HL-60 (cell line): ENCODE measurements around the gene DDI1.

Experiments
- POLR2AphosphoS5 ChIP-seq: IDR thresholded peaks from 2 replicates; pipeline ENCODE4 v1.6.1; 2012; ENCODE audit warnings: low read depth
- TF ChIP-seq, protein P1 (sequence below): IDR thresholded peaks from one replicate; pipeline ENCODE4 v1.5.1; 2011; ENCODE audit warnings: low read length, control low read depth, inconsistent platforms; ENCODE audit not compliant: insufficient read depth
- TF ChIP-seq, protein P2 (sequence below): IDR thresholded peaks from 2 replicates; pipeline ENCODE4 v1.6.1; 2012; ENCODE audit warnings: low read depth; ENCODE audit not compliant: insufficient replicate concordance

DNA sequence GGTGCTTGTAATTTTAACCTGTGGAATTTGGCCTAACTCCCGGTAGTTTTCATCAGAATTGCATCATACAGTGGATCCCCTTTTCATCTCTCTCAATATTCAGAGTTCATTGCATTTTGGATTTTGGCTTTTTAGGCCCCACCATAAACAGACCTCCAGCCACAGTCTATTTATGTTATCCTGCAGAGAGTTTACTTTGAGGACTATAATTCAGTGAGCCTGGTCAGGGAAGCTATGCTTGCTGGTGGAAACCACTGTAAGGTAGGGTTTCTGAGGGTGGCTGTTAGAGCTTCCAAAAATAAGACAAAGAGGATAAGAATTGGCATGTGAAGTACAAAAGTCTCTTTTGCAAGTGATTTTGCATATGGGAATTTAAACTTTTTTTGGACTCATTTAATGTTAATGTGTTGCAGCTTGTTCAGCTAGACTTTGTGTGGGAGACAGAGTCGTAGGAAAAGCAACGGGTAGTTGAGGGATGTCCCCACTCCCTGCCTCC is 34.8 kb upstream of the DDI1 start:
- TF ChIP-seq, protein P1, sequence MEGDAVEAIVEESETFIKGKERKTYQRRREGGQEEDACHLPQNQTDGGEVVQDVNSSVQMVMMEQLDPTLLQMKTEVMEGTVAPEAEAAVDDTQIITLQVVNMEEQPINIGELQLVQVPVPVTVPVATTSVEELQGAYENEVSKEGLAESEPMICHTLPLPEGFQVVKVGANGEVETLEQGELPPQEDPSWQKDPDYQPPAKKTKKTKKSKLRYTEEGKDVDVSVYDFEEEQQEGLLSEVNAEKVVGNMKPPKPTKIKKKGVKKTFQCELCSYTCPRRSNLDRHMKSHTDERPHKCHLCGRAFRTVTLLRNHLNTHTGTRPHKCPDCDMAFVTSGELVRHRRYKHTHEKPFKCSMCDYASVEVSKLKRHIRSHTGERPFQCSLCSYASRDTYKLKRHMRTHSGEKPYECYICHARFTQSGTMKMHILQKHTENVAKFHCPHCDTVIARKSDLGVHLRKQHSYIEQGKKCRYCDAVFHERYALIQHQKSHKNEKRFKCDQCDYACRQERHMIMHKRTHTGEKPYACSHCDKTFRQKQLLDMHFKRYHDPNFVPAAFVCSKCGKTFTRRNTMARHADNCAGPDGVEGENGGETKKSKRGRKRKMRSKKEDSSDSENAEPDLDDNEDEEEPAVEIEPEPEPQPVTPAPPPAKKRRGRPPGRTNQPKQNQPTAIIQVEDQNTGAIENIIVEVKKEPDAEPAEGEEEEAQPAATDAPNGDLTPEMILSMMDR: no peak
- TF ChIP-seq POLR2AphosphoS5: no peak
- TF ChIP-seq, protein P2, sequence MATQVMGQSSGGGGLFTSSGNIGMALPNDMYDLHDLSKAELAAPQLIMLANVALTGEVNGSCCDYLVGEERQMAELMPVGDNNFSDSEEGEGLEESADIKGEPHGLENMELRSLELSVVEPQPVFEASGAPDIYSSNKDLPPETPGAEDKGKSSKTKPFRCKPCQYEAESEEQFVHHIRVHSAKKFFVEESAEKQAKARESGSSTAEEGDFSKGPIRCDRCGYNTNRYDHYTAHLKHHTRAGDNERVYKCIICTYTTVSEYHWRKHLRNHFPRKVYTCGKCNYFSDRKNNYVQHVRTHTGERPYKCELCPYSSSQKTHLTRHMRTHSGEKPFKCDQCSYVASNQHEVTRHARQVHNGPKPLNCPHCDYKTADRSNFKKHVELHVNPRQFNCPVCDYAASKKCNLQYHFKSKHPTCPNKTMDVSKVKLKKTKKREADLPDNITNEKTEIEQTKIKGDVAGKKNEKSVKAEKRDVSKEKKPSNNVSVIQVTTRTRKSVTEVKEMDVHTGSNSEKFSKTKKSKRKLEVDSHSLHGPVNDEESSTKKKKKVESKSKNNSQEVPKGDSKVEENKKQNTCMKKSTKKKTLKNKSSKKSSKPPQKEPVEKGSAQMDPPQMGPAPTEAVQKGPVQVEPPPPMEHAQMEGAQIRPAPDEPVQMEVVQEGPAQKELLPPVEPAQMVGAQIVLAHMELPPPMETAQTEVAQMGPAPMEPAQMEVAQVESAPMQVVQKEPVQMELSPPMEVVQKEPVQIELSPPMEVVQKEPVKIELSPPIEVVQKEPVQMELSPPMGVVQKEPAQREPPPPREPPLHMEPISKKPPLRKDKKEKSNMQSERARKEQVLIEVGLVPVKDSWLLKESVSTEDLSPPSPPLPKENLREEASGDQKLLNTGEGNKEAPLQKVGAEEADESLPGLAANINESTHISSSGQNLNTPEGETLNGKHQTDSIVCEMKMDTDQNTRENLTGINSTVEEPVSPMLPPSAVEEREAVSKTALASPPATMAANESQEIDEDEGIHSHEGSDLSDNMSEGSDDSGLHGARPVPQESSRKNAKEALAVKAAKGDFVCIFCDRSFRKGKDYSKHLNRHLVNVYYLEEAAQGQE: no peak
